GM19239 (cell line): Measurements from ENCODE around the gene TNFSF11.

Source experiments
- DNase-seq: peaks from one replicate; pipeline ENCODE4 v3.0.0; 2011; ENCODE audit warnings: low spot score; ENCODE audit not compliant: insufficient read length
- FAIRE-seq: peaks from 2 replicates; lab custom pipeline; 2011; peaks lifted over from hg19 to GRCh38; lab: Jason Lieb, UNC

TNFSF11 gene

DNA sequence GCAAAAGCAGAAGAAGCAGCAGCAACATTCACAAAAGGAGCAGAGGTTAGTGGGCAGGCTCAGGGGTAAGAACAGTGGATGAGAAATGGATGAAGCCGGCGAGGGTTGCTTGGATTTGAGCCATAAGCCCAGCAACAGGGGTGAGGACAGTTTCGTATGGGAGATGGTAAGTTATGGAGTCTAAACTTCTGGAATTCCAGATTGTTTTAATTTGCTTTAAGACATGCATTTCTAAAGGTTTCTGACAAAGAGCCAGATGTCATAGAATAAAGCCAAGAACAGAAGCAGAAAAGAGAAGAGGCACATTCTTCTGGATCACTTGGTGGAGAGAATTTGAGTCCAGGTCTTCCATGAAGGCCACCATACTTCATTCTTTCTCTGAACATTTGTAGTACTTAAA, 76.6 kb downstream of the TNFSF11 start:
- FAIRE-seq (no peak), DNase-seq (no peak)

DNA sequence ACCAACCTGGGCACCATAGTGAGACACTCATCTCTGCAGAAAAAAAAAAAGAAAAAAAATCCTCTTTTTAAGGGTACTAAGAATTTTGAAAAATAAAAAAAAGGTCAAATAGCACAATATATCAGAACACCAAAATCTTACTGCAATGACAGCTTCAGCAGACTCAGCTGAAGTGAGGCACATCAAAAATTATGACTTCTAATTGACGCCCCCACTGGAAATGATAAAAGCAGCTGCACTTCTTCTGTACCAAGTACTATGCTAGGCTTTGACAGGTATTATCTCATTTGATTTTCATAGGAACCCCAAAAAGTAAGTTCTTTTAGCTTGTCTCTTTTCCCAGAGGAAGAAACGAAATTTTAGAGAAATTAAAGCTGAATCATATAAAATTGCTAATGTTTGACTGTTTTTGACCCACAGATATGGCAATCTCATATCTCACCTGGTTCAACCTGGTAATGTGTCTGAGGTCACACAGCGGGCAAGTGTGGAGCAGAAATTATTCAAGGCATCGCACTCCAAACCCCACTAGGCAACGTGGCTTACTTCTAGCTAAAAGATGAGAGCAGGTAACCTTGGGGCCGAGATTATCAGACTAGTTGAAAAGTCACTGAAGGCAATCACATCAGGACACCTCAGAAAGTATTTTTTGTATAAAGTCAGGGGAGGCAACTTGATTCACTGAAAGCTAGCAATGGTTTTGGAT, 78.1 kb downstream of the TNFSF11 start:
- DNase-seq (no peak), FAIRE-seq (no peak)

DNA sequence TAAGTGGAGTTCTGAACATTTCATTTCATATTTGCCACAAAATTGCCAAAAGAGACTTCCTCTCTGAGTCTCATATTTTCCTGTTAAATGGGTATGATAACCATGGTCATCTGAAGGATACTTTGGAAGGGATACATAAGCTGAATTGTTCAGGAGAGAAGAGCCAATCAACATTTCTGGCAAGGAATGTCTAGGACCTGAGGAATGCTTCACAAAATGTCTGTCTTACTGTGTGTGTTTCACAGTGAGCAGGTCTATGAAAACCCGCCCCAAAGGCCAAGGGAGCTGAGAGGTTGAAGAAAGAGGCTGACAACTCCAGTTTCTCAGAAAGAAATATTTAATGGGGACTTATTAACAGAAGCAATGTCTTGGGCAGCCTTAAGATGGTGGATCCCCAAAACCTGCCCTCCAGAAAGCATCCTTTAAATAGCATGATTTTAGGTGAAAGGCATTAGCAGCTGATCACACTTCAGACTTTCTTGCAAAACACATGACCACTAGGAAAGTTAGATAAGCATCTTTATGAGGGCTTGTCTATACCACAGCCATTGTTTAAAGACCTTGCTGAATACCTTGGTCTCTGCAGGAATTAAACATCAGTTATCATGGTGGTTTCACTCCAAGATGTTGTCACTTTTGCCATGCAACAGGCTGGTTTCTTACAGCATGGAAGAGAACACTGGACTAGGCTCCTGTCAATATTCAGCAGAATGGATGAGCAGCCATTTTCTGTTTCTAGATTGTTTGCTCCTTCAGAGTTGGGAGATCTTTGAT, 78.9 kb downstream of the TNFSF11 start:
- DNase-seq (no peak), FAIRE-seq (no peak)

DNA sequence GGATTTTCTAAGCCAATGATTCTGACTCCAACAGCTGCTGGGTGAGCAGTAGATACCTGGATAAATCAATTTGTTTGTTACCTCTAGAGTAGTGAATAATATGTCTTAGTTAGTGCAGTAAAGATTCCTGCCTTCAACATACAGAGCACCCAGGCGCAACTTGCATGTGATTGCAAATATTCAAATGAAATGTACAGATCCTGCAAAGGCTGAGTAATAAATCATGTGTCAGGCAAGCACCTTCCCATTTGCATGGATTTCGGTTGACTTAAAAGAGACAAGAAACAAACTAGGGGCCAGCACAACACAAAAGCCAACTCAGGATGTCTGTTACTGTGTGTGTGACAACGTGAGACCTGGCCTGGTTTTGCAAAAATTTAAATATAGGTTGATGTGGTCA, 79.7 kb downstream of the TNFSF11 start:
- DNase-seq (no peak), FAIRE-seq (no peak)

DNA sequence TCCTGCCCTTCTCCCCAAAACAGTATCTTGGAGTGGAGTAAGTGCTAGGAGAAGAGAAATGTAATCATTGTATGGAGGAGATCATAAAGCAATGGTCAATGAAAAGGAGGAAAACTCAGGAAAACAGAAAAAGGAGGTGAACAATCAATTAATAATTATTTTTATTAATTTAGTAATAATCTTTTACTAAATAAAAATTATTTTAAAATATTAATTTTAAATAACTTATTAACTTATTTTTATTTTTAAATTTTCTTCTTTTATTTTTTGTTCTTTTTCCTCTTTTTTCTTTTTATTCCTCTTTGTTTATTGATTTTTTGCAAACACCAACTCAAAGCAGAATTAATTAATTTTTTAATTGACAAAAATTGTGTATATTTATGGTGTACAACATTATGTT, 80.3 kb downstream of the TNFSF11 start:
- FAIRE-seq (no peak), DNase-seq (no peak)

DNA sequence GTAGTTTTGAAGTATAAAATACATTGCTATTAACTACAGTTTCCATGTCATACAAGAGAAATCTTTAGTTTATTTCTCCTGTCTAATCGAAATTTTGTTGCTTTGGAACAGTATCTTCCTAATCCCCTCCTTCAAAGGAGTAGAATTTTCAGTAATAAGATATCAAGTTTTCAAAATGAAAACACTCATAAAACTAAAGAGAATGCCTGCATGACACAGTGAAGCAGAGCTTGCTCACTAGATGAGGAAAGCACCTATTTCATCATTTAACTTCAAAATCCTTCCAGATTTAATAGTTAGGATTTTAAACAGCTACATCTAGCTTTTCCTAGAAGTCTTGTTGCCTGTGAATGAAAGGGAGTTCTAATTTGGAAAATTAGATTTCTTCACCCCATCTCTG, 80.8 kb downstream of the TNFSF11 start:
- no peak for DNase-seq
- FAIRE-seq: no peak

DNA sequence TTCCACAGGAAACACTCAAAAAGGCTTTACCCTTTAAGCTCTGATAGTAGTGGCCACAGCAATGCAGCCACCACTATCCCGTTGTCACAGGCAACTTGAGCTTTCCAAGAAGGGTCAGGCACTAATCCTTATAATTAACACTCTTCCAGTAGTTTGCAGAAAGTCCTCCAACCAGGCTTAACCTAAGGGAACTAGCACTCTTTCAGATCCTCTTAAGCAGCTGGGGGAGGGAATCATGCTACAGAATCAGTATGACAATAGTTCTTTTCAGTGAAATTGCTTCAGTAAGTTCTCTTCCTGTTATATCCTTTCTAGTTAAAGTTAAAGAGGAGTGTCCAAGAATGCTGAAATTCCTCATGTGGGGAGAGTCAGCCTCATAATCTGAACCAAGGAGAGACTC, 82.2 kb downstream of the TNFSF11 start:
- FAIRE-seq (no peak), DNase-seq (no peak)

DNA sequence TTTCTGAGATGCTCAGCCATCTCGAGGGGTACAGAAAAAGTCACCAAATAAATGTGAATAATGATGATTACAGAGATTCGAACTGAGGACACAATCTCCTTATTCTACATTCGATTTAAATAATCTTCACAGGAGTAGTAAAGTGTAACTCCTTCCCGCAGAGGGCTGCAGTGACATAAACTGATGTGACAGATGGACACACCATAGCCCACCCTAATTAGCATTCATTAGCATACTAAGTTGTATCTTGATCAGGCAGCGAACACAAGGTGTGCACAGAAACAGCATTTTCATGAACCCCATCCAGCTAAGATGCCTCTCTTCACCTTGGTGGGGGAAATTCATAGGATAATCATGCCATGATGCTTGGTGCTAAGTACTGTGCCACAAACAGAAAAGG, 83.0 kb downstream of the TNFSF11 start:
- DNase-seq: no peak
- FAIRE-seq: no peak
